Hematopoietic multipotent progenitor cell (in vitro differentiated cells): ENCODE measurements around the gene KIRREL3. TPM values are rescaled to one million over a fixed set of nuclear protein-coding genes. Genes with fewer than 3 reads are reported as not detected.
"Not testable (repeated sequence)": the region's sequence is repeated elsewhere in the genome, so short reads cannot be mapped to it uniquely, and the experiment has no call there.

Experiments used
- DNase-seq, 3 donors: peaks; one replicate each; pipeline ENCODE4 v3.0.0-alpha.2; 2011 to 2015; ENCODE audit warnings: low read depth in 2 of 3, low spot score in 2 of 3
- small RNA-seq: library from RNA; depleted of rRNA; stranded (forward); fragments of <200 nt; gene quantifications from one replicate; pipeline ENCODE3, GENCODE V24; 2012
- total RNA-seq: library from RNA; depleted of rRNA; stranded (reverse); fragments of >200 nt; gene quantifications from one replicate; pipeline ENCODE4 v1.2.3, GENCODE V29; 2012

The KIRREL3 gene
- total RNA-seq, 1 donor, result not detected

- DNase-seq, result no peak
These were observed 616.9 kb downstream of the KIRREL3 start for GRCh38 chr11:126383339-126384335.

GRCh38 chr11:126382641-126383040 lies 617.9 kb downstream of the KIRREL3 start:
- DNase-seq, result not testable (repeated sequence)

- DNase-seq, result not testable (repeated sequence)
These were observed 618.6 kb downstream of the KIRREL3 start for GRCh38 chr11:126381960-126382359.

GRCh38 chr11:126380909-126381308 lies 619.7 kb downstream of the KIRREL3 start:
- DNase-seq, result no peak

GRCh38 chr11:126378763-126379162 lies 621.8 kb downstream of the KIRREL3 start:
- no peak for DNase-seq

GRCh38 chr11:126375726-126376125 lies 624.8 kb downstream of the KIRREL3 start:
- no peak for DNase-seq

- not testable (repeated sequence) for DNase-seq
These were observed 625.8 kb downstream of the KIRREL3 start for GRCh38 chr11:126374562-126375300.

- DNase-seq, result not testable (repeated sequence)
These were observed 627.0 kb downstream of the KIRREL3 start for GRCh38 chr11:126373389-126374066.

Small RNAs within 50 kb of the gene (small RNA-seq; reads per million reads assigned to genes)
- gene AP001318.3 (not detected), gene MIR3167 (not detected)
